SH-SY5Y (cell line): ENCODE data around the gene ERP27.

Source experiments
- GATA2 ChIP-seq: IDR thresholded peaks from 2 replicates; pipeline ENCODE4 v1.6.1; 2011; ENCODE audit warnings: mild to moderate bottlenecking, low read depth, low read length
- GATA3 ChIP-seq: IDR thresholded peaks from 2 replicates; pipeline ENCODE4 v1.6.1; 2011; ENCODE audit warnings: low read depth, mild to moderate bottlenecking, low read length, moderate library complexity

DNA sequence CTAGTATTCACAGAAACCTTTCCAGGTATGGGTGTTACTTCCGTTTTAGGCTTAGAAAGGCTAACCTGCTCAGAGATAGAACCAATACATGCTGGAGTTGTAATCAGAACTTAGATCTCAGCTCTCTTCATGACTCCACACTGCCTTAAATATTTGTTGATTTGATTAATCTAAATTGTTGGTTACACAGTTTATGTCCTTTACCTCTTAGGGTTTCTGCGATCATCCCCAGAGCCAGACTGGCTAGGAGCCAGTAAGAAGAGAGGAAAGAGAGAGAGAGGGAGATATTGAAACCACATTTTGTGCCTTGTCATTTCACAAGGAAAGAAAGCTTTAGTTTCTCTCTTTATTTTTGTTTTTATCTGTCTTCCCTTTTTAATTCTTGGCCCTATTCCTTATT lies 35.9 kb downstream of the ERP27 start:
- TF ChIP-seq GATA2 (no peak), GATA3 (no peak)
